Measurements from ENCODE around the gene TRAF4.
"Not testable (repeated sequence)": the region's sequence is repeated elsewhere in the genome, so short reads cannot be mapped to it uniquely, and the experiment has no call there.

Gene TRAF4

GRCh38 chr17:28749516-28750177 lies 5.8 kb downstream of the TRAF4 start:
- FAIRE-seq, result no peak

GRCh38 chr17:28750178-28751047 lies 6.6 kb downstream of the TRAF4 start:
- no peak for FAIRE-seq

GRCh38 chr17:28751600-28752366 lies 8.0 kb downstream of the TRAF4 start:
- FAIRE-seq, result no peak

GRCh38 chr17:28755486-28755885 lies 11.7 kb downstream of the TRAF4 start:
- no peak for FAIRE-seq

- FAIRE-seq, result no peak
These were observed 12.4 kb downstream of the TRAF4 start for GRCh38 chr17:28756049-28756804.

- no peak for FAIRE-seq
These were observed 14.8 kb downstream of the TRAF4 start for GRCh38 chr17:28758411-28759121.

- no peak for FAIRE-seq
These were observed 15.6 kb downstream of the TRAF4 start for GRCh38 chr17:28759256-28759865.

GRCh38 chr17:28760601-28761562 lies 17.1 kb downstream of the TRAF4 start:
- FAIRE-seq, result no peak

GRCh38 chr17:28763137-28763799 lies 19.5 kb downstream of the TRAF4 start:
- FAIRE-seq, result no peak

- no peak for FAIRE-seq
These were observed 20.0 kb downstream of the TRAF4 start for GRCh38 chr17:28763804-28764266.

GRCh38 chr17:28765038-28765437 lies 21.2 kb downstream of the TRAF4 start:
- no peak for FAIRE-seq

GRCh38 chr17:28773736-28774135 lies 29.9 kb downstream of the TRAF4 start:
- no peak for FAIRE-seq

- no peak for FAIRE-seq
These were observed 30.4 kb downstream of the TRAF4 start for GRCh38 chr17:28774206-28774605.

- no peak for FAIRE-seq
These were observed 33.4 kb downstream of the TRAF4 start for GRCh38 chr17:28777178-28777577.

- FAIRE-seq, result not testable (repeated sequence)
These were observed 35.8 kb downstream of the TRAF4 start for GRCh38 chr17:28779601-28780000.

GRCh38 chr17:28783161-28783560 lies 39.4 kb downstream of the TRAF4 start:
- FAIRE-seq, result no peak

- FAIRE-seq, result no peak
These were observed 44.3 kb downstream of the TRAF4 start for GRCh38 chr17:28788100-28788499.

- FAIRE-seq, result no peak
These were observed 49.3 kb downstream of the TRAF4 start for GRCh38 chr17:28792877-28793661.
